Esophagus squamous epithelium (tissue), 4 donors: ENCODE data around the gene ANP32D.
"Not testable (repeated sequence)": the region's sequence is repeated elsewhere in the genome, so short reads cannot be mapped to it uniquely, and the experiment has no call there.

Experiments used
- POLR2A ChIP-seq, 4 donors: fragments of 450-650 bp; IDR thresholded peaks; one replicate each; pipeline ENCODE4 v1.6.1; 2017; ENCODE audit warnings: antibody characterized with exemption in 4 of 4, mild to moderate bottlenecking in 4 of 4, moderate library complexity in 3 of 4
- TF ChIP-seq, protein P1 (sequence below), 6 experiments: fragments of 450-650 bp in 4 of 6; fragments of 200-600 bp in 2 of 6; sonication (generic) in 2 of 6; IDR thresholded peaks; one replicate each; pipeline ENCODE4 v1.5.1; 2016 to 2019; ENCODE audit warnings: antibody characterized with exemption in 6 of 6, mild to moderate bottlenecking in 4 of 6, moderate library complexity in 4 of 6

DNA sequence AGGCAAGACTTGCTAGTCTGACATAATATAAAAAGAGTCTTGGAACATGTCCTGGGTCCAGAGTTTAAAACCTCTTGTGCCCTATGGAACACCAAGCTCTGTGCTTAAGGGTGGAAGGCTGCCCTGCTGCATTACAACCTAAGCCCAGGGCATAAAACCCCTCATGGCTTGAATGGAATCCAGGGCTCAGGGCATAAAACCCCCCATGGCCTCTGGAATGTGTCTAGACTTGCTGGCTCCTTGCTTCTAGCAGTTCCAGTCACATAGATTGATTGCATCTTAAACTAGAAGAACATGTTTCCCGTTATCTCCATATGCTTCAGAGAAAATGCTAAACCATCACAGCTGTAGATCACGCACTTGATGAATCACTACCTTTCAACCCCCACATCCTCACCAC is 34.5 kb downstream of the ANP32D start:
- TF ChIP-seq, protein P1, sequence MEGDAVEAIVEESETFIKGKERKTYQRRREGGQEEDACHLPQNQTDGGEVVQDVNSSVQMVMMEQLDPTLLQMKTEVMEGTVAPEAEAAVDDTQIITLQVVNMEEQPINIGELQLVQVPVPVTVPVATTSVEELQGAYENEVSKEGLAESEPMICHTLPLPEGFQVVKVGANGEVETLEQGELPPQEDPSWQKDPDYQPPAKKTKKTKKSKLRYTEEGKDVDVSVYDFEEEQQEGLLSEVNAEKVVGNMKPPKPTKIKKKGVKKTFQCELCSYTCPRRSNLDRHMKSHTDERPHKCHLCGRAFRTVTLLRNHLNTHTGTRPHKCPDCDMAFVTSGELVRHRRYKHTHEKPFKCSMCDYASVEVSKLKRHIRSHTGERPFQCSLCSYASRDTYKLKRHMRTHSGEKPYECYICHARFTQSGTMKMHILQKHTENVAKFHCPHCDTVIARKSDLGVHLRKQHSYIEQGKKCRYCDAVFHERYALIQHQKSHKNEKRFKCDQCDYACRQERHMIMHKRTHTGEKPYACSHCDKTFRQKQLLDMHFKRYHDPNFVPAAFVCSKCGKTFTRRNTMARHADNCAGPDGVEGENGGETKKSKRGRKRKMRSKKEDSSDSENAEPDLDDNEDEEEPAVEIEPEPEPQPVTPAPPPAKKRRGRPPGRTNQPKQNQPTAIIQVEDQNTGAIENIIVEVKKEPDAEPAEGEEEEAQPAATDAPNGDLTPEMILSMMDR (IDR thresholded peaks at IDR 0.05): not testable (repeated sequence)
- not testable (repeated sequence) for TF ChIP-seq POLR2A (IDR thresholded peaks at IDR 0.05)
